H1 (cell line): ENCODE results near the gene PINK1. TPM values are rescaled to one million over a fixed set of nuclear protein-coding genes. Genes with fewer than 3 reads are reported as not detected.

Experiments used
- CTCF ChIA-PET: fragments of 300-600 bp; sonication (Branson Sonifier 250); formaldehyde crosslinking; loops from one replicate; lab custom pipeline; 2021; ENCODE audit not compliant: partially characterized antibody; lab: Charles Lee
- POLR2A ChIA-PET: fragments of 300-600 bp; sonication (Branson Sonifier 250); formaldehyde crosslinking; loops from one replicate; lab custom pipeline; 2021; ENCODE audit warnings: inconsistent platforms; ENCODE audit not compliant: partially characterized antibody; lab: Charles Lee
- DNase-seq, 2 experiments: peaks; one replicate each; pipeline versions ENCODE4 v3.0.0 to v3.0.0-alpha.2; 2010 to 2022; ENCODE audit warnings: low spot score in 2 of 2, low read depth in 1 of 2, mixed read lengths in 1 of 2
- FAIRE-seq: peaks from 2 replicates; lab custom pipeline; 2011; peaks lifted over from hg19 to GRCh38; lab: Jason Lieb, UNC
- H2AFZ ChIP-seq: 2 replicates; pipeline ENCODE4 v1.8.1; 2012; ENCODE audit warnings: low read length, inconsistent platforms
- H2AK5ac ChIP-seq: 2 replicates; pipeline ENCODE4 v1.6.1; 2013; ENCODE audit warnings: low read depth, low read length
- H2BK120ac ChIP-seq: replicated peaks from 2 replicates; pipeline ENCODE3; 2013; ENCODE audit warnings: low read depth, low read length, inconsistent platforms
- H2BK12ac ChIP-seq: 2 replicates; pipeline ENCODE4 v1.6.1; 2013; ENCODE audit warnings: low read depth, low read length
- H2BK15ac ChIP-seq: 2 replicates; pipeline ENCODE4 v1.6.1; 2013; ENCODE audit warnings: low read length
- H2BK20ac ChIP-seq: 2 replicates; pipeline ENCODE4 v1.6.1; 2013; ENCODE audit warnings: low read length
- H2BK5ac ChIP-seq: 2 replicates; pipeline ENCODE4 v1.6.1; 2013; ENCODE audit warnings: low read depth, low read length
- H3K14ac ChIP-seq: 2 replicates; pipeline ENCODE4 v1.6.1; 2013; ENCODE audit warnings: inconsistent platforms; ENCODE audit not compliant: insufficient read length
- H3K18ac ChIP-seq: 2 replicates; pipeline ENCODE4 v1.6.1; 2013; ENCODE audit warnings: low read length; ENCODE audit errors: extremely low read depth
- H3K23ac ChIP-seq: 2 replicates; pipeline ENCODE4 v1.6.1; 2013; ENCODE audit warnings: inconsistent platforms; ENCODE audit not compliant: insufficient read length
- H3K23me2 ChIP-seq: 2 replicates; pipeline ENCODE4 v1.6.1; 2013; ENCODE audit warnings: low read depth, low read length
- H3K27ac ChIP-seq: 2 replicates; pipeline ENCODE4 v1.6.1; 2011; ENCODE audit warnings: low read depth, low read length, inconsistent platforms
- H3K27me3 ChIP-seq, 4 experiments: replicated peaks in 1 of 4; 1 replicate in 1 of 4; 2 replicates in 3 of 4; pipeline versions ENCODE4 v1.6.1 to v1.8.1; 2011 to 2013; ENCODE audit warnings: low read length in 3 of 4, mild to moderate bottlenecking in 3 of 4, inconsistent platforms in 2 of 4, mixed read lengths in 2 of 4, moderate library complexity in 1 of 4; ENCODE audit not compliant: control insufficient read depth in 3 of 4, insufficient read depth in 3 of 4; ENCODE audit errors: extremely low read depth in 1 of 4
- H3K36me3 ChIP-seq, 4 experiments: 2 replicates each; pipeline versions ENCODE4 v1.6.1 to v1.8.1; 2011 to 2013; ENCODE audit warnings: mild to moderate bottlenecking in 4 of 4, low read length in 3 of 4, moderate library complexity in 2 of 4, control low read depth in 1 of 4, inconsistent platforms in 1 of 4; ENCODE audit not compliant: insufficient read depth in 4 of 4, control insufficient read depth in 2 of 4
- H3K4ac ChIP-seq: replicated peaks from 2 replicates; pipeline ENCODE3; 2013; ENCODE audit warnings: low read length, low read depth, mixed read lengths, inconsistent platforms; ENCODE audit not compliant: insufficient read length
- H3K4me1 ChIP-seq, 4 experiments: replicated peaks in 1 of 4; 1 replicate in 1 of 4; 2 replicates in 3 of 4; pipeline versions ENCODE4 v1.6.1 to v1.8.1; 2011 to 2013; ENCODE audit warnings: low read length in 3 of 4, inconsistent platforms in 2 of 4, mixed read lengths in 1 of 4; ENCODE audit not compliant: insufficient read depth in 4 of 4, control insufficient read depth in 3 of 4
- H3K4me2 ChIP-seq, 2 experiments: 2 replicates each; pipeline versions ENCODE4 v1.6.1 to v1.8.1; 2011 to 2013; ENCODE audit warnings: low read depth in 2 of 2, low read length in 2 of 2, control low read depth in 1 of 2, inconsistent platforms in 1 of 2, mild to moderate bottlenecking in 1 of 2; ENCODE audit not compliant: insufficient read depth in 1 of 2
- H3K4me3 ChIP-seq, 4 experiments: fragments of 200-600, 300-600 bp in 1 of 4; sonication (generic), shearing (Covaris generic), sonication (Bioruptor Twin) in 1 of 4; 2 replicates each; pipeline versions ENCODE4 v1.5.1 to v1.8.1; 2011 to 2016; ENCODE audit warnings: low read length in 4 of 4, low read depth in 3 of 4, control low read depth in 2 of 4, inconsistent platforms in 2 of 4, mild to moderate bottlenecking in 2 of 4, mixed read lengths in 1 of 4, moderate library complexity in 1 of 4; ENCODE audit not compliant: insufficient read depth in 2 of 4; ENCODE audit errors: extremely low read depth in 1 of 4
- H3K56ac ChIP-seq: replicated peaks from 2 replicates; pipeline ENCODE3; 2013; ENCODE audit warnings: low read depth, mild to moderate bottlenecking, mixed read lengths, low read length, inconsistent platforms; ENCODE audit not compliant: insufficient read length
- H3K79me1 ChIP-seq: 2 replicates; pipeline ENCODE4 v1.6.1; 2013; ENCODE audit warnings: low read depth, low read length, control low read depth
- H3K79me2 ChIP-seq, 2 experiments: 2 replicates each; pipeline versions ENCODE4 v1.6.1 to v1.8.1; 2012 to 2013; ENCODE audit warnings: low read length in 2 of 2, mild to moderate bottlenecking in 2 of 2, inconsistent platforms in 1 of 2; ENCODE audit not compliant: insufficient read depth in 2 of 2, control insufficient read depth in 1 of 2
- H3K9ac ChIP-seq, 4 experiments: replicated peaks in 1 of 4; 1 replicate in 1 of 4; 2 replicates in 3 of 4; pipeline versions ENCODE4 v1.6.1 to v1.8.1; 2011 to 2013; ENCODE audit warnings: low read depth in 3 of 4, low read length in 3 of 4, control low read depth in 2 of 4, mild to moderate bottlenecking in 2 of 4, moderate library complexity in 2 of 4, inconsistent platforms in 1 of 4; ENCODE audit errors: extremely low read depth in 1 of 4
- H3K9me3 ChIP-seq, 2 experiments: 2 replicates each; pipeline versions ENCODE4 v1.6.1 to v1.8.1; 2012 to 2013; ENCODE audit warnings: mild to moderate bottlenecking in 2 of 2, moderate library complexity in 2 of 2, control low read depth in 1 of 2, inconsistent platforms in 1 of 2, low read depth in 1 of 2, low read length in 1 of 2, mixed read lengths in 1 of 2; ENCODE audit not compliant: insufficient read depth in 2 of 2
- H4K20me1 ChIP-seq, 2 experiments: replicated peaks in 1 of 2; 2 replicates each; pipeline versions ENCODE3 to v1.8.1; 2011 to 2013; ENCODE audit warnings: inconsistent platforms in 2 of 2, low read length in 2 of 2, mild to moderate bottlenecking in 1 of 2; ENCODE audit not compliant: insufficient read depth in 2 of 2, control insufficient read depth in 1 of 2
- H4K5ac ChIP-seq: 2 replicates; pipeline ENCODE4 v1.6.1; 2013; ENCODE audit warnings: low read length, low read depth, mixed read lengths, inconsistent platforms; ENCODE audit not compliant: insufficient read length
- H4K8ac ChIP-seq: 2 replicates; pipeline ENCODE4 v1.8.0; 2013; ENCODE audit warnings: mild to moderate bottlenecking, moderate library complexity, low read length, inconsistent platforms; ENCODE audit not compliant: insufficient read depth; ENCODE audit errors: extremely low read depth
- H4K91ac ChIP-seq: replicated peaks from 2 replicates; pipeline ENCODE3; 2013; ENCODE audit warnings: low read length, mixed read lengths, inconsistent platforms; ENCODE audit not compliant: insufficient read length
- WGBS, 2 experiments: shearing (Covaris generic) in 1 of 2; methylation state at CpG; one replicate each; pipeline versions ENCODE4 v1.1.6 to v1.1.7; 2013 to 2015; ENCODE audit warnings: low lambda C conversion rate in 2 of 2, mixed read lengths in 2 of 2, inconsistent platforms in 1 of 2, low coverage in 1 of 2, missing lambda C conversion rate in 1 of 2; ENCODE audit not compliant: insufficient replicate concordance in 2 of 2, insufficient coverage in 1 of 2, insufficient read length in 1 of 2; ENCODE audit errors: extremely low coverage in 1 of 2, missing lambda C conversion rate in 1 of 2; 5-methylcytosine and 5-hydroxymethylcytosine counted together
- polyA plus RNA-seq, 7 experiments: library from polyadenylated mRNA; depleted of rRNA in 3 of 7; stranded (reverse) in 5 of 7; unstranded in 2 of 7; fragments of >200 nt in 5 of 7; fragments of 200-250 nt in 2 of 7; gene quantifications; 1 replicate in 5 of 7; 2 replicates in 1 of 7; 4 replicates in 1 of 7; pipeline versions ENCODE4 v1.2.1 to v1.2.3, GENCODE V29; 2011 to 2013; ENCODE audit warnings: missing spikeins in 2 of 7, mixed read lengths in 2 of 7
- total RNA-seq: library from RNA; stranded (reverse); fragmentation: NEBNext Ultra II Directional; extraction: Animal tissue kit (Norgen Biotek cat#: 25700); gene quantifications from 2 replicates; pipeline ENCODE4 v1.2.1, GENCODE V29; 2021

PINK1 gene
- total and polyA plus RNA-seq, 2 of the 8 experiments (the other 6 are each of a cell fraction or from before 2014, with no cell fraction given), result 16.1 to 19.3 TPM

DNA sequence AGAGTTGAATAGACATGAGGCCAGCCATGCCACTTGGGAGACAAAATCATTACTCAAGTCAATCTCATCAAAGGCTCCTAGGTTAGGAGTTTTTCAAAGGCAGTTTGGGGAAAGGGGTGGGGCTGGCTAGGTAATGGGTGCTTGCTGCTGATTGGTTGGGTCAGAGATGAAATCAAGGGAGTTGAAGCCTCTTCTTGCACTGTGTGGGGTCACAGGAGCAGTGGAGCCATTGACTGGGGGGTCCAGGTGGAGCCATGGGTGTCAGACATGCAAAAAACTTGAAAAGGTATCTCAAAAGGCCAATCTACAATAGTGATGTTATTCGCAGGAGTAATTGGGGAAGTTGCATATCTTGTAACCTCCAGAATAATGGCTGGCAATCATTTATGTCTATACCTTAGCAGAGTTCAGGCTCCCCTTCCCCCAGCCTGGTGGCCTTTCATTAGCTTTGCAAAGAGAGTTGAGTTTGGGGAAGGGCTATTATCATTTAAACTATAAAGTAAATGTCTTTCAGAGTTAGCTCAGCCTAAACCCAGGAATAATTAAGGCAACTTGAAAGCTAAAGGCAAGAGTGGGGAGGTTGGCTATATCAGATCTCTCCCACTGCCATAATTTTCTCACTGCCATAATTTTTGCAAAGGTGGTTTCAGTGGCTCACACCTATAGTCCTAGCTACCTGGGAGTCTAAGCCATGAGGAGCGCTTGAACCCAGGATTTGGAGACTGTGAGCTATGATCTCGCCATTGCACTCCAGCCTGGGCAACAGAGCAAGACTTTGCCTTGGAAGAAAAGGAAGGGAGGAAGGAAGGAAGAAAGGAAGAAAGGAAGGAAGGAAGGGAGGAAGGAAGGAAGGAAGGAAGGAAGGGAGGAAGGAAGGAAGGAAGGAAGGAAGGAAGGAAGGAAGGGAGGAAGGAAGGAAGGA, 7.8 kb upstream of the PINK1 start:
- H3K4me2 ChIP-seq, result peak overlapping the region; percentile 62
- peak overlapping the region; percentile 28; the same call in 1 of the 2 replicates for H3K18ac ChIP-seq
- peaks cover 0 to 8% (median 1%) of the 10 kb centered on the region in 4 experiments; a peak in 2 of 7 replicates for H3K4me1 ChIP-seq
- H4K8ac ChIP-seq, result no peak overlapping the region
- no peaks in the 10 kb centered on the region for H3K79me2 ChIP-seq
- H3K9me3 ChIP-seq, result peaks cover 8 to 9% of the 10 kb centered on the region in 2 experiments; a peak in 2 of 4 replicates
- DNase-seq (peak; percentile 53 to 59), FAIRE-seq (peak; percentile 19)
- ChIA-PET POLR2A (interaction anchor here (0.8 to 2.1 kb wide), 5 partner anchors 8 to 39 kb away, joined by 3 to 13 read pairs (median 4); partner anchors contain the start of gene PINK1), CTCF (interaction anchor here (0.6 to 1.9 kb wide), 7 partner anchors 8 to 969 kb away, joined by 3 to 7 read pairs (median 5); partner anchors contain the start of gene CDA)
- H2BK120ac ChIP-seq, result peak overlapping the region; percentile 79
- 65% methylated on average over 3 of the region's 3 CpGs; no CpG with 5 or more reads in 1 of the 2 experiments for WGBS, 2 experiments
- H3K4ac ChIP-seq, result no peak overlapping the region
- peak overlapping the region; percentile 68; the same call in 1 of the 2 replicates for H2BK5ac ChIP-seq
- H4K20me1 ChIP-seq, result no peaks in the 10 kb centered on the region
- no peak overlapping the region for H3K14ac ChIP-seq
- H3K27ac ChIP-seq, result no peak overlapping the region
- peak overlapping the region; percentile 62; the same call in 1 of the 2 replicates for H2BK20ac ChIP-seq
- H2BK15ac ChIP-seq, result no peak overlapping the region
- no peak overlapping the region for H2AK5ac ChIP-seq
- no peak overlapping the region for H3K23ac ChIP-seq
- H2BK12ac ChIP-seq, result peak overlapping the region; percentile 75
- peak overlapping the region; percentile 77 for H4K91ac ChIP-seq
- no peaks in the 10 kb centered on the region for H3K79me1 ChIP-seq
- no peak overlapping the region for H3K56ac ChIP-seq
- H3K4me3 ChIP-seq, result peak overlapping the region in 1 of 4 experiments; percentile 31; a peak in 2 of 8 replicates
- H3K23me2 ChIP-seq, result peaks cover 2% of the 10 kb centered on the region; the same call in 1 of the 2 replicates
- no peaks in the 10 kb centered on the region for H3K27me3 ChIP-seq
- H3K36me3 ChIP-seq, result peaks cover 0 to 2% (median 0%) of the 10 kb centered on the region in 4 experiments; a peak in 1 of 8 replicates
- no peak overlapping the region for H2AFZ ChIP-seq
- no peak overlapping the region for H3K9ac ChIP-seq
- H4K5ac ChIP-seq, result peak overlapping the region; percentile 60
